Mesothelial cell of epicardium (in vitro differentiated cells): ENCODE measurements around the gene C1QL1. TPM values are rescaled to one million over a fixed set of nuclear protein-coding genes. Genes with fewer than 3 reads are reported as not detected.

ENCODE experiments used
- DNase-seq, 2 experiments: peaks; one replicate each; pipeline ENCODE4 v3.0.0; 2021; ENCODE audit warnings: low spot score in 2 of 2; ENCODE audit not compliant: unreplicated experiment in 2 of 2
- H3K27ac Mint-ChIP-seq: 2 replicates; pipeline ENCODE4 v1.8.0; 2021; ENCODE audit warnings: mixed read lengths
- H3K27me3 Mint-ChIP-seq: 2 replicates; pipeline ENCODE4 v1.8.0; 2021; ENCODE audit warnings: low read depth, mixed read lengths
- H3K36me3 Mint-ChIP-seq: 2 replicates; pipeline ENCODE4 v1.8.0; 2021; ENCODE audit warnings: mixed read lengths
- H3K4me1 Mint-ChIP-seq: 2 replicates; pipeline ENCODE4 v1.8.0; 2021; ENCODE audit warnings: mixed read lengths
- H3K4me3 Mint-ChIP-seq: 2 replicates; pipeline ENCODE4 v1.8.0; 2021; ENCODE audit warnings: mild to moderate bottlenecking, moderate library complexity, mixed read lengths
- H3K9me3 Mint-ChIP-seq: 2 replicates; pipeline ENCODE4 v1.8.0; 2021; ENCODE audit warnings: mixed read lengths
- total RNA-seq: library from RNA; stranded (reverse); gene quantifications from 3 replicates; pipeline ENCODE4 v1.2.1, GENCODE V29; 2021
- TF ChIP-seq, protein P1 (sequence below): fragments of 200-600 bp; sonication (generic); IDR thresholded peaks from one replicate; pipeline ENCODE4 v1.5.0; 2021; ENCODE audit warnings: antibody characterized with exemption; ENCODE audit not compliant: unreplicated experiment

Gene C1QL1
- total RNA-seq, 1 donor from 2014 or later, result 3.0 TPM

- TF ChIP-seq, protein P1, sequence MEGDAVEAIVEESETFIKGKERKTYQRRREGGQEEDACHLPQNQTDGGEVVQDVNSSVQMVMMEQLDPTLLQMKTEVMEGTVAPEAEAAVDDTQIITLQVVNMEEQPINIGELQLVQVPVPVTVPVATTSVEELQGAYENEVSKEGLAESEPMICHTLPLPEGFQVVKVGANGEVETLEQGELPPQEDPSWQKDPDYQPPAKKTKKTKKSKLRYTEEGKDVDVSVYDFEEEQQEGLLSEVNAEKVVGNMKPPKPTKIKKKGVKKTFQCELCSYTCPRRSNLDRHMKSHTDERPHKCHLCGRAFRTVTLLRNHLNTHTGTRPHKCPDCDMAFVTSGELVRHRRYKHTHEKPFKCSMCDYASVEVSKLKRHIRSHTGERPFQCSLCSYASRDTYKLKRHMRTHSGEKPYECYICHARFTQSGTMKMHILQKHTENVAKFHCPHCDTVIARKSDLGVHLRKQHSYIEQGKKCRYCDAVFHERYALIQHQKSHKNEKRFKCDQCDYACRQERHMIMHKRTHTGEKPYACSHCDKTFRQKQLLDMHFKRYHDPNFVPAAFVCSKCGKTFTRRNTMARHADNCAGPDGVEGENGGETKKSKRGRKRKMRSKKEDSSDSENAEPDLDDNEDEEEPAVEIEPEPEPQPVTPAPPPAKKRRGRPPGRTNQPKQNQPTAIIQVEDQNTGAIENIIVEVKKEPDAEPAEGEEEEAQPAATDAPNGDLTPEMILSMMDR, result no peak
- H3K4me1 Mint-ChIP-seq, result peaks cover 17% of the 10 kb centered on the region
- no peak overlapping the region for H3K27ac Mint-ChIP-seq
- H3K36me3 Mint-ChIP-seq, result no peaks in the 10 kb centered on the region
- no peak for DNase-seq
- no peaks in the 10 kb centered on the region for H3K9me3 Mint-ChIP-seq
- no peak overlapping the region for H3K4me3 Mint-ChIP-seq
- peaks cover 80% of the 10 kb centered on the region for H3K27me3 Mint-ChIP-seq
These were observed 3.8 kb upstream of the C1QL1 start for GRCh38 chr17:44971776-44972483.

GRCh38 chr17:44970136-44970741 is 2.1 kb upstream of the C1QL1 start:
- Mint-ChIP-seq H3K36me3 (no peaks in the 10 kb centered on the region), H3K27me3 (peaks cover 83% of the 10 kb centered on the region), H3K9me3 (no peaks in the 10 kb centered on the region), H3K27ac (no peak overlapping the region), H3K4me1 (peaks cover 21% of the 10 kb centered on the region), H3K4me3 (peak overlapping the region; percentile 75)
- no peak for DNase-seq
- TF ChIP-seq, protein P1, result no peak

DNA sequence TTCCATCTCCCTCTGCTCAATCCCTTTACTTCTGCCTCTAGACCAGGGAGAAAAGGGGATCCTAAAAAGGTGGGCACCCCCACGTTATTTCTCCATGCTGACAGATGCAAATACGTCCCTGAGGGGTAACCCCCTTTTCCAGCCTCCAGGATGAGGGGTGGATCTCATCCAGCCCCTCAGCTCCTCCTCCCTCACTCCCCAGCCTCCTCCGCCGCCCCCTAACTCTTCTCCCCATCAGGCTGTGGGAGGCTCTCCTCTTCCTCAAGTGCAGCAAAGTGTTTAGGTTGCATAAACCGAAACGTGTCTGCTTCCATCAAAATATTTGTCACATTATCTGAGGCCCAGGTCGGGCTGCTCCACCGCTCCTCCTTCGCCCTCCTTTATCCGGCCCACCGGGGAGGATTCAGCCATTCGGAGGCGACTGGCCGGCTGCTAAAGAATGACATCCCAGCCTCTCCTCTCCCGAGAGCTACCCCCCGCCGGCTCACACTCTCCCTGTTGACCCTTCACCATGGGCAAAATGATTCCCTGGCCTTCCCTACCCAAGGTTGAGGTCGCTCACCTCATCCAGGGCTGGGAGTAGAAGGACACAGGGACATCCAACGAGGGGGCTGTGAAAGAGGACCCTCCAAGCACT is 1.2 kb upstream of the C1QL1 start:
- DNase-seq, result no peak
- H3K27me3 Mint-ChIP-seq, result peaks cover 86% of the 10 kb centered on the region
- H3K4me3 Mint-ChIP-seq, result peak overlapping the region; percentile 75
- H3K36me3 Mint-ChIP-seq, result no peaks in the 10 kb centered on the region
- H3K27ac Mint-ChIP-seq, result no peak overlapping the region
- TF ChIP-seq, protein P1, result no peak
- no peaks in the 10 kb centered on the region for H3K9me3 Mint-ChIP-seq
- peaks cover 21% of the 10 kb centered on the region for H3K4me1 Mint-ChIP-seq

DNA sequence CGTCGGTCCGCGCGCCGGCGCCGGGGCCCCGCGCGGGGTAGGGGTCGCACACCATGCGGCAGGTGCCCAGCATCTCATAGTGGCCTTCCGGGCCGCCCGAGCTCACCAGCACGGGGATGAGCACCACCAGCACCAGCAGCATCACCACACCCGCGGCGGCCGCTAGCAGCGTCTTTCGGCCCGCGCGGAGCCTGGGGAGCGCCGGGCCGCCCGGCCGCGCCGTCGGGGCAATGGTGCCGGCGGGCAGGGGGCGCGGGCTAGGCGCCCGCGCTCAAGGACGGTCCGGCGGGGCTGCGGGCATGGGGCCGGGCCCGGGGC is 237 bp downstream of the C1QL1 start:
- H3K36me3 Mint-ChIP-seq, result no peaks in the 10 kb centered on the region

GRCh38 chr17:44967026-44967906 is 837 bp downstream of the C1QL1 start:
- TF ChIP-seq, protein P1, result no peak
- H3K27ac Mint-ChIP-seq, result no peak overlapping the region
- DNase-seq, result no peak
- peaks cover 21% of the 10 kb centered on the region for H3K4me1 Mint-ChIP-seq
- peaks cover 87% of the 10 kb centered on the region for H3K27me3 Mint-ChIP-seq
- no peaks in the 10 kb centered on the region for H3K9me3 Mint-ChIP-seq
- peak overlapping the region; percentile 20 for H3K4me3 Mint-ChIP-seq
- no peaks in the 10 kb centered on the region for H3K36me3 Mint-ChIP-seq

More for the DNA sequence above, 237 bp downstream of the C1QL1 start:
- H3K4me3 Mint-ChIP-seq, result no peak overlapping the region
- TF ChIP-seq, protein P1, result no peak
- peaks cover 90% of the 10 kb centered on the region for H3K27me3 Mint-ChIP-seq
- no peaks in the 10 kb centered on the region for H3K9me3 Mint-ChIP-seq
- DNase-seq, result no peak
- no peak overlapping the region for H3K27ac Mint-ChIP-seq
- peaks cover 21% of the 10 kb centered on the region for H3K4me1 Mint-ChIP-seq
